HEK293 (cell line): ENCODE data around the gene REX1BD.
"Not testable (repeated sequence)": the region's sequence is repeated elsewhere in the genome, so short reads cannot be mapped to it uniquely, and the experiment has no call there.

ENCODE experiments used
- CTCF ChIA-PET: fragments of 350-600 bp; formaldehyde crosslinking; extraction: SDS; loops from one replicate; lab custom pipeline; 2021; ENCODE audit warnings: antibody characterized with exemption; lab: Yijun Ruan, JAX
- POLR2A ChIA-PET: fragments of 300-600 bp; formaldehyde crosslinking; extraction: SDS; loops from one replicate; lab custom pipeline; 2020; ENCODE audit warnings: antibody characterized with exemption, inconsistent platforms; lab: Yijun Ruan, JAX
- H3K27ac ChIP-seq: fragments of 200-500 bp; sonication (Bioruptor generic); 2 replicates; pipeline ENCODE4 v1.5.1; 2014; ENCODE audit warnings: low read depth, low read length, control low read depth, inconsistent platforms; ENCODE audit errors: extremely low read depth
- H3K36me3 ChIP-seq, 2 experiments: fragments of 200-500 bp in 1 of 2; sonication (Bioruptor generic) in 1 of 2; 1 replicate in 1 of 2; 2 replicates in 1 of 2; pipeline ENCODE4 v1.5.1; 2014 to 2017; ENCODE audit warnings: inconsistent platforms in 2 of 2, low read length in 2 of 2; ENCODE audit not compliant: control insufficient read depth in 2 of 2, insufficient read depth in 1 of 2
- H3K4me1 ChIP-seq: fragments of 200-500 bp; sonication (Bioruptor generic); 2 replicates; pipeline ENCODE4 v1.5.1; 2014; ENCODE audit warnings: mild to moderate bottlenecking, low read length, inconsistent platforms; ENCODE audit not compliant: control insufficient read depth, insufficient read depth
- H3K4me3 ChIP-seq: 2 replicates; pipeline ENCODE4 v1.5.1; 2011; ENCODE audit warnings: low read depth, mild to moderate bottlenecking, control low read depth, low read length, moderate library complexity
- H3K9me3 ChIP-seq: fragments of 200-500 bp; sonication (Bioruptor generic); 2 replicates; pipeline ENCODE4 v1.5.1; 2014; ENCODE audit warnings: low read depth, low read length, inconsistent platforms; ENCODE audit not compliant: control insufficient read depth, insufficient read depth
- GLI2 ChIP-seq: fragments of 450-650 bp; formaldehyde crosslinking; IDR thresholded peaks from 2 replicates; pipeline ENCODE4; 2017; ENCODE audit warnings: missing biosample characterization, missing genetic modification characterization, low read depth, borderline replicate concordance
- HOXA7 ChIP-seq: sonication (generic); formaldehyde crosslinking; IDR thresholded peaks from 2 replicates; pipeline ENCODE4 v1.8.1; 2022; ENCODE audit warnings: missing genetic modification reagents, borderline replicate concordance
- MZF1 ChIP-seq: fragments of 450-650 bp; formaldehyde crosslinking; IDR thresholded peaks from 2 replicates; pipeline ENCODE4 v1.5.1; 2017; ENCODE audit warnings: missing biosample characterization, missing genetic modification characterization, borderline replicate concordance
- PRDM1 ChIP-seq: fragments of 450-650 bp; formaldehyde crosslinking; IDR thresholded peaks from 2 replicates; pipeline ENCODE4; 2016; ENCODE audit warnings: missing biosample characterization, missing genetic modification characterization
- TCF7L2 ChIP-seq: IDR thresholded peaks from 2 replicates; pipeline ENCODE4 v1.6.1; 2011; ENCODE audit warnings: low read depth, mild to moderate bottlenecking, inconsistent platforms, low read length, moderate library complexity, borderline replicate concordance
- WT1 ChIP-seq: fragments of 450-650 bp; formaldehyde crosslinking; IDR thresholded peaks from 2 replicates; pipeline ENCODE4 v1.5.1; 2016; ENCODE audit warnings: missing biosample characterization, missing genetic modification characterization
- ZBTB48 ChIP-seq: fragments of 450-650 bp; formaldehyde crosslinking; IDR thresholded peaks from 2 replicates; pipeline ENCODE4 v1.5.1; 2016; ENCODE audit warnings: missing biosample characterization, missing genetic modification characterization
- ZNF121 ChIP-seq: fragments of 450-650 bp; formaldehyde crosslinking; IDR thresholded peaks from 2 replicates; pipeline ENCODE4 v1.5.1; 2016; ENCODE audit warnings: missing biosample characterization, missing genetic modification characterization
- ZNF184 ChIP-seq: fragments of 450-650 bp; IDR thresholded peaks from 2 replicates; pipeline ENCODE4 v1.5.1; 2018; ENCODE audit warnings: missing biosample characterization, mild to moderate bottlenecking, missing genetic modification characterization
- ZNF239 ChIP-seq: fragments of 450-650 bp; formaldehyde crosslinking; IDR thresholded peaks from 2 replicates; pipeline ENCODE4 v1.5.1; 2016; ENCODE audit warnings: missing biosample characterization, missing genetic modification characterization
- ZNF335 ChIP-seq: fragments of 450-650 bp; formaldehyde crosslinking; conservative IDR thresholded peaks from 2 replicates; pipeline ENCODE4 v1.5.1; 2016; ENCODE audit warnings: missing biosample characterization, missing genetic modification characterization
- ZNF341 ChIP-seq: fragments of 450-650 bp; formaldehyde crosslinking; IDR thresholded peaks from 2 replicates; pipeline ENCODE4; 2016; ENCODE audit warnings: low read depth, missing biosample characterization, missing genetic modification characterization
- ZNF514 ChIP-seq: fragments of 450-650 bp; formaldehyde crosslinking; IDR thresholded peaks from 2 replicates; pipeline ENCODE4 v1.5.1; 2016; ENCODE audit warnings: missing biosample characterization, missing genetic modification characterization
- ZNF571 ChIP-seq: fragments of 450-650 bp; formaldehyde crosslinking; IDR thresholded peaks from 2 replicates; pipeline ENCODE4 v1.5.0; 2017; ENCODE audit warnings: missing biosample characterization, missing genetic modification characterization
- ZNF654 ChIP-seq: fragments of 450-650 bp; formaldehyde crosslinking; IDR thresholded peaks from 2 replicates; pipeline ENCODE4 v1.5.1; 2016; ENCODE audit warnings: low read depth, missing biosample characterization, missing genetic modification characterization
- ZNF777 ChIP-seq: fragments of 450-650 bp; formaldehyde crosslinking; IDR thresholded peaks from 2 replicates; pipeline ENCODE4 v1.5.1; 2017; ENCODE audit warnings: missing biosample characterization, missing genetic modification characterization, borderline replicate concordance
- ZNF837 ChIP-seq: fragments of 450-650 bp; formaldehyde crosslinking; IDR thresholded peaks from 2 replicates; pipeline ENCODE4 v1.5.1; 2016; ENCODE audit warnings: missing biosample characterization, missing genetic modification characterization
- TF ChIP-seq, protein P1 (sequence below): fragments of 450-650 bp; formaldehyde crosslinking; IDR thresholded peaks from 2 replicates; pipeline ENCODE4 v1.5.0; 2017; ENCODE audit warnings: missing biosample characterization, missing genetic modification characterization, borderline replicate concordance
- TF ChIP-seq, protein P2 (sequence below): fragments of 450-650 bp; formaldehyde crosslinking; IDR thresholded peaks from 2 replicates; pipeline ENCODE4 v1.5.1; 2017; ENCODE audit warnings: missing biosample characterization, missing genetic modification characterization
- TF ChIP-seq, protein P3 (sequence below): fragments of 450-650 bp; formaldehyde crosslinking; IDR thresholded peaks from 2 replicates; pipeline ENCODE4 v1.5.1; 2017; ENCODE audit warnings: missing biosample characterization, missing genetic modification characterization
- TF ChIP-seq, protein P4 (sequence below): fragments of 450-650 bp; formaldehyde crosslinking; IDR thresholded peaks from 2 replicates; pipeline ENCODE4 v1.5.1; 2016; ENCODE audit warnings: missing biosample characterization, missing genetic modification characterization

REX1BD gene

DNA sequence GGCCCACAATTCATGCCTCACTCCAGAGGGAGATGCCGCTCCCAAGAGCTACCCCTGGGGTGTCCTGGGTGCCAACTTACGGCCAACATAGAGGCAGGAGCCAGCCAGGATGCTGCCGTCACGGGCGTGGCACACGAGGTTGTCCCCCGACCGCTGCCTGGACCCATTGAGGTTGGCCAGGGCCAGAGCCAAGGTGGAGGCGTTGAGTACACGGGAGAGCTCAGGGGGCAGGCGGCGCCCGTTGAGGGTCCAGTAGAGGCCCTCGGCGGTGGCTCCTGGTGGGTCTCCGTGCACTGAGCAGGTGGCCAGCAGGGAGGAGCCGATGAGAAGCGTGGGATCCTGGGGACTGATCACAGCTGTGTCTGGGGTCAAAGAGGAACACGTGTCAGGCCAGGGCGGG is 10.9 kb downstream of the REX1BD start (continued):
- TF ChIP-seq, protein P1, sequence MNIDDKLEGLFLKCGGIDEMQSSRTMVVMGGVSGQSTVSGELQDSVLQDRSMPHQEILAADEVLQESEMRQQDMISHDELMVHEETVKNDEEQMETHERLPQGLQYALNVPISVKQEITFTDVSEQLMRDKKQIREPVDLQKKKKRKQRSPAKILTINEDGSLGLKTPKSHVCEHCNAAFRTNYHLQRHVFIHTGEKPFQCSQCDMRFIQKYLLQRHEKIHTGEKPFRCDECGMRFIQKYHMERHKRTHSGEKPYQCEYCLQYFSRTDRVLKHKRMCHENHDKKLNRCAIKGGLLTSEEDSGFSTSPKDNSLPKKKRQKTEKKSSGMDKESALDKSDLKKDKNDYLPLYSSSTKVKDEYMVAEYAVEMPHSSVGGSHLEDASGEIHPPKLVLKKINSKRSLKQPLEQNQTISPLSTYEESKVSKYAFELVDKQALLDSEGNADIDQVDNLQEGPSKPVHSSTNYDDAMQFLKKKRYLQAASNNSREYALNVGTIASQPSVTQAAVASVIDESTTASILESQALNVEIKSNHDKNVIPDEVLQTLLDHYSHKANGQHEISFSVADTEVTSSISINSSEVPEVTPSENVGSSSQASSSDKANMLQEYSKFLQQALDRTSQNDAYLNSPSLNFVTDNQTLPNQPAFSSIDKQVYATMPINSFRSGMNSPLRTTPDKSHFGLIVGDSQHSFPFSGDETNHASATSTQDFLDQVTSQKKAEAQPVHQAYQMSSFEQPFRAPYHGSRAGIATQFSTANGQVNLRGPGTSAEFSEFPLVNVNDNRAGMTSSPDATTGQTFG (tag by site-specific recombination) = no peak
- TF ChIP-seq MZF1 (tag by site-specific recombination) (no peak), ZNF654 (tag by site-specific recombination) (no peak), ZNF571 (tag by site-specific recombination) (no peak), ZNF837 (no peak)

DNA sequence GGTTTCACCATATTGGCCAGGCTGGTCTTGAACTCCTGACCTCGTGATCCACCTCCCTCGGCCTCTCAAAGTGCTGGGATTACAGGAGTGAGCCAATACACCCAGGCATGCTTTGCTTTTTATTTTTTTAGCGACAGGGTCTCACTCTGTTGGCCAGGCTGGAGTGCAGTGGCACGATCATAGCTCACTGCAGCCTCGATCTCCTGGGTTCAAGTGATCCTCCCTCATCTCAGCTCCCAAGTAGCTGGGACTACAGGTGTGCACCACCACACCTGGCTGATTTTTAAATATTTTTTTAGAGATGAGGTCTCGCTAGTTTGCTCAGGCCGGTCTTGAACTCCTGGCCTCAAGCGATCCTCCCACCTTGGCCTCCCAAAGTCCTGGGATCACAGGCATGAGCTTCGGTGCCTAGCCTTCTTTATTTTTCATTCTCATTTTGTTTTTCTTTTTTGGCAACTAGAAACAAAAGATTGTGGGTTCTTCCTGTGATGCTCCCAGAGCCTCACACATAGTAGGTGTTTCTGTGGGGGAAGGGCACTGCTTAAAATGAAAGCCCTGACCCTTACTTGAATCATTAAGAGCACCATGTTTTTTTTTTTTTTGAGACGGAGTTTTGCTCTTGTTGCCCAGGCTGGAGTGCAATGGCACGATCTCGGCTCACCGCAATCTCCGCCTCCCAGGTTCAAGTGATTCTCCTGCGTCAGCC is 12.2 kb downstream of the REX1BD start:
- POLR2A ChIA-PET, H3K36me3 ChIP-seq, H3K4me1 ChIP-seq, H3K27ac ChIP-seq, H3K4me3 ChIP-seq, H3K9me3 ChIP-seq: not testable (repeated sequence)
- TF ChIP-seq ZNF121 = peak; percentile 55; the same call in 1 of the 2 replicates
- CTCF ChIA-PET = interaction anchor here (1.0 kb wide), 1 partner anchor 11 kb away, joined by 3 read pairs; the partner anchor contains the start of gene TMEM59L

DNA sequence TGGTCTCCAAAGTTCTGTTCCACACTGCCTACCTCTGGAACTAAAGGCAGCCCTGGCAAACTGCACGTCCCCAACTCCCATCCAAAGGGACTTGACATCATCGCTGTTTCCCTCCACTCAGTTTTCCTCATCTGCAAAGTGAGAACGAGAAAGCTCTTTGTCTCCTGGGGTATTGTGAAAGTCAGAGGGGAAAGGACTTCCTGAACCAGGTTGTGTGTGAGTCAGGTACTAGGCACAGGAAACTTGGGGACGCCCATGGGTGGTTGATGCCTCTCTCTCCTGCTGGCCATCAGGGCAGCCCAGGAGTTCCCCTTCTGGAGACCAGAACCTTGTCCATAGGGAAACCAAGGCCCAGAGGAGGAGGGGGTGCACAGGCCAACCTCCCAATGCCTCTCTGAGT is 13.3 kb downstream of the REX1BD start:
- ChIA-PET POLR2A (no interaction called here), CTCF (interaction anchor here (1.0 kb wide), 1 partner anchor 10 kb away, joined by 3 read pairs; the partner anchor contains the start of gene TMEM59L)
- H3K36me3 ChIP-seq = no peaks in the 10 kb centered on the region
- no peak overlapping the region for H3K27ac ChIP-seq
- H3K4me1 ChIP-seq = no peaks in the 10 kb centered on the region
- no peaks in the 10 kb centered on the region for H3K9me3 ChIP-seq
- H3K4me3 ChIP-seq = no peak overlapping the region
- peak; percentile 50 for TF ChIP-seq PRDM1 (tag by site-specific recombination)
- TF ChIP-seq ZNF184 (tag by site-specific recombination) = no peak

DNA sequence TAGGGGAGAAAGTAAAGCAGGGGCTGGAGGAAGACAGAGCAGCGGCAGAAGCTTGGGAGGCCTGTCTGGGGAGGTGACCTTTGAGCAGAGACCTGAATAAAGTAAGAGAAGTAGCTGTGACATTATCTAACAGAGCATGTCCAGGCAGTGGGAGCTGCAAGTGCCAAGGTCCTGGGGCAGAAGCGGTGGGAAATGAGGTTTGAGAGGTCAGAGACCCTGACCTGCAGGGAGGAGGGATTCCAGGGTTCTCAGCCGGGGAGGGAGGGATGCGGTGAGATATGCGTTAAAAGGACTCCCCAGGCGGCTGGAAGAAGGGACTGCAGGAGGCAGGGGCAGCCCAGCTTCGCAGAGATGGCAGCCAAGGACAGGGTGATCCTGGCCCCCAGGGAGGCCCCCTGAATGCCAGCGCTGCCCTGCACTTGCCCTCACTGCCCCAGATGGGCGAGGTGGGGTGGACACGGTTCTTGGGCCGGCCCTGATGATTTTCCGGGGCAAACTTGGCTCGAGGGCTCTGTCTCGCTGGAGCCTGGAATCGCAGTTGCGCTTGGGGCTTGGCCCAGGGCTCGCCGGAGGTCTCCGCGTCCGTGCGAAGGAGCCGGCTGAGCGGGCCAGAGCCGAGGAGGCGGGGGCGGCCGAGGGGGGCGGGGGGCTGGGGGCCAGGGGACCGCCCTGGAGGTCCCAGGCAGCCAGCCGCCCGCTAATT is 14.8 kb downstream of the REX1BD start:
- no peaks in the 10 kb centered on the region for H3K9me3 ChIP-seq
- POLR2A ChIA-PET = no interaction called here
- no peak overlapping the region for H3K4me3 ChIP-seq
- no peak overlapping the region for H3K27ac ChIP-seq
- no peaks in the 10 kb centered on the region for H3K36me3 ChIP-seq
- no peaks in the 10 kb centered on the region; the same call in 1 of the 2 replicates for H3K4me1 ChIP-seq
- CTCF ChIA-PET = no interaction called here
- TF ChIP-seq, protein P2, sequence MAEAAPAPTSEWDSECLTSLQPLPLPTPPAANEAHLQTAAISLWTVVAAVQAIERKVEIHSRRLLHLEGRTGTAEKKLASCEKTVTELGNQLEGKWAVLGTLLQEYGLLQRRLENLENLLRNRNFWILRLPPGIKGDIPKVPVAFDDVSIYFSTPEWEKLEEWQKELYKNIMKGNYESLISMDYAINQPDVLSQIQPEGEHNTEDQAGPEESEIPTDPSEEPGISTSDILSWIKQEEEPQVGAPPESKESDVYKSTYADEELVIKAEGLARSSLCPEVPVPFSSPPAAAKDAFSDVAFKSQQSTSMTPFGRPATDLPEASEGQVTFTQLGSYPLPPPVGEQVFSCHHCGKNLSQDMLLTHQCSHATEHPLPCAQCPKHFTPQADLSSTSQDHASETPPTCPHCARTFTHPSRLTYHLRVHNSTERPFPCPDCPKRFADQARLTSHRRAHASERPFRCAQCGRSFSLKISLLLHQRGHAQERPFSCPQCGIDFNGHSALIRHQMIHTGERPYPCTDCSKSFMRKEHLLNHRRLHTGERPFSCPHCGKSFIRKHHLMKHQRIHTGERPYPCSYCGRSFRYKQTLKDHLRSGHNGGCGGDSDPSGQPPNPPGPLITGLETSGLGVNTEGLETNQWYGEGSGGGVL (tag by site-specific recombination) = no peak
- TF ChIP-seq, protein P3, sequence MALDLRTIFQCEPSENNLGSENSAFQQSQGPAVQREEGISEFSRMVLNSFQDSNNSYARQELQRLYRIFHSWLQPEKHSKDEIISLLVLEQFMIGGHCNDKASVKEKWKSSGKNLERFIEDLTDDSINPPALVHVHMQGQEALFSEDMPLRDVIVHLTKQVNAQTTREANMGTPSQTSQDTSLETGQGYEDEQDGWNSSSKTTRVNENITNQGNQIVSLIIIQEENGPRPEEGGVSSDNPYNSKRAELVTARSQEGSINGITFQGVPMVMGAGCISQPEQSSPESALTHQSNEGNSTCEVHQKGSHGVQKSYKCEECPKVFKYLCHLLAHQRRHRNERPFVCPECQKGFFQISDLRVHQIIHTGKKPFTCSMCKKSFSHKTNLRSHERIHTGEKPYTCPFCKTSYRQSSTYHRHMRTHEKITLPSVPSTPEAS = no peak
- no peak for TF ChIP-seq ZBTB48 (tag by site-specific recombination)
- TF ChIP-seq ZNF335 (tag by site-specific recombination) = no peak
- no peak for TF ChIP-seq ZNF514 (tag by site-specific recombination)
- no peak for TF ChIP-seq MZF1 (tag by site-specific recombination)
- no peak for TF ChIP-seq TCF7L2
- no peak for TF ChIP-seq ZNF777 (tag by site-specific recombination)
- TF ChIP-seq HOXA7 = no peak
- no peak for TF ChIP-seq GLI2 (tag by site-specific recombination)
- TF ChIP-seq ZNF239 (tag by site-specific recombination) = no peak
- TF ChIP-seq PRDM1 (tag by site-specific recombination) = no peak
- no peak for TF ChIP-seq WT1 (tag by site-specific recombination)
- TF ChIP-seq ZNF341 (tag by site-specific recombination) = no peak
- TF ChIP-seq, protein P4, sequence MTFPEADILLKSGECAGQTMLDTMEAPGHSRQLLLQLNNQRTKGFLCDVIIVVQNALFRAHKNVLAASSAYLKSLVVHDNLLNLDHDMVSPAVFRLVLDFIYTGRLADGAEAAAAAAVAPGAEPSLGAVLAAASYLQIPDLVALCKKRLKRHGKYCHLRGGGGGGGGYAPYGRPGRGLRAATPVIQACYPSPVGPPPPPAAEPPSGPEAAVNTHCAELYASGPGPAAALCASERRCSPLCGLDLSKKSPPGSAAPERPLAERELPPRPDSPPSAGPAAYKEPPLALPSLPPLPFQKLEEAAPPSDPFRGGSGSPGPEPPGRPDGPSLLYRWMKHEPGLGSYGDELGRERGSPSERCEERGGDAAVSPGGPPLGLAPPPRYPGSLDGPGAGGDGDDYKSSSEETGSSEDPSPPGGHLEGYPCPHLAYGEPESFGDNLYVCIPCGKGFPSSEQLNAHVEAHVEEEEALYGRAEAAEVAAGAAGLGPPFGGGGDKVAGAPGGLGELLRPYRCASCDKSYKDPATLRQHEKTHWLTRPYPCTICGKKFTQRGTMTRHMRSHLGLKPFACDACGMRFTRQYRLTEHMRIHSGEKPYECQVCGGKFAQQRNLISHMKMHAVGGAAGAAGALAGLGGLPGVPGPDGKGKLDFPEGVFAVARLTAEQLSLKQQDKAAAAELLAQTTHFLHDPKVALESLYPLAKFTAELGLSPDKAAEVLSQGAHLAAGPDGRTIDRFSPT = peak; percentile 16; the same call in 1 of the 2 replicates
